Measurements from ENCODE around the gene S100A3. TPM values are rescaled to one million over a fixed set of nuclear protein-coding genes. Genes with fewer than 3 reads are reported as not detected.
"Not testable (repeated sequence)": the region's sequence is repeated elsewhere in the genome, so short reads cannot be mapped to it uniquely, and the experiment has no call there.

Gene S100A3
- total RNA-seq, 2 experiments from 2014 or later: not detected

GRCh38 chr1:153562021-153562420 is 13.0 kb upstream of the S100A3 start:
- not testable (repeated sequence) for H3K36me3 Mint-ChIP-seq, DNase-seq, H3K27me3 Mint-ChIP-seq, H3K9me3 Mint-ChIP-seq, H3K27ac Mint-ChIP-seq, H3K4me3 Mint-ChIP-seq
- peaks cover 14% of the 10 kb centered on the region for H3K4me1 Mint-ChIP-seq

GRCh38 chr1:153561466-153561985 is 12.5 kb upstream of the S100A3 start:
- H3K9me3 Mint-ChIP-seq: no peaks in the 10 kb centered on the region
- no peak overlapping the region for H3K4me3 Mint-ChIP-seq
- H3K27me3 Mint-ChIP-seq: no peaks in the 10 kb centered on the region
- H3K27ac Mint-ChIP-seq: no peak overlapping the region
- DNase-seq: no peak
- H3K4me1 Mint-ChIP-seq: peaks cover 9% of the 10 kb centered on the region
- H3K36me3 Mint-ChIP-seq: no peaks in the 10 kb centered on the region

GRCh38 chr1:153560771-153561465 is 11.9 kb upstream of the S100A3 start:
- Mint-ChIP-seq H3K27ac (no peak overlapping the region), H3K4me3 (no peak overlapping the region), H3K4me1 (peaks cover 6% of the 10 kb centered on the region), H3K9me3 (no peaks in the 10 kb centered on the region), H3K36me3 (no peaks in the 10 kb centered on the region), H3K27me3 (no peaks in the 10 kb centered on the region)
- DNase-seq: no peak

- no peak for DNase-seq
- Mint-ChIP-seq H3K27ac (no peak overlapping the region), H3K36me3 (no peaks in the 10 kb centered on the region), H3K4me3 (no peak overlapping the region), H3K4me1 (peaks cover under 1% of the 10 kb centered on the region), H3K9me3 (no peaks in the 10 kb centered on the region), H3K27me3 (no peaks in the 10 kb centered on the region)
Observed at GRCh38 chr1:153560241-153560640, 11.2 kb upstream of the S100A3 start.

- H3K36me3 Mint-ChIP-seq: no peaks in the 10 kb centered on the region
- no peak overlapping the region for H3K27ac Mint-ChIP-seq
- no peaks in the 10 kb centered on the region for H3K27me3 Mint-ChIP-seq
- H3K4me3 Mint-ChIP-seq: no peak overlapping the region
- no peaks in the 10 kb centered on the region for H3K9me3 Mint-ChIP-seq
- H3K4me1 Mint-ChIP-seq: no peaks in the 10 kb centered on the region
- no peak for DNase-seq
Observed at GRCh38 chr1:153557877-153558276, 8.8 kb upstream of the S100A3 start.

- H3K36me3 Mint-ChIP-seq: no peaks in the 10 kb centered on the region
- H3K4me1 Mint-ChIP-seq: no peaks in the 10 kb centered on the region
- no peaks in the 10 kb centered on the region for H3K9me3 Mint-ChIP-seq
- no peaks in the 10 kb centered on the region for H3K27me3 Mint-ChIP-seq
- H3K27ac Mint-ChIP-seq: no peak overlapping the region
- DNase-seq: no peak
- H3K4me3 Mint-ChIP-seq: no peak overlapping the region
Observed at GRCh38 chr1:153556348-153556747, 7.3 kb upstream of the S100A3 start.

GRCh38 chr1:153553830-153554541 is 4.9 kb upstream of the S100A3 start:
- H3K9me3 Mint-ChIP-seq: no peaks in the 10 kb centered on the region
- H3K4me1 Mint-ChIP-seq: peaks cover 5% of the 10 kb centered on the region
- H3K27ac Mint-ChIP-seq: peak overlapping the region; percentile 16
- no peak for DNase-seq
- no peak overlapping the region for H3K4me3 Mint-ChIP-seq
- H3K36me3 Mint-ChIP-seq: no peaks in the 10 kb centered on the region
- H3K27me3 Mint-ChIP-seq: no peaks in the 10 kb centered on the region

GRCh38 chr1:153553096-153553495 is 4.0 kb upstream of the S100A3 start:
- no peak overlapping the region for H3K27ac Mint-ChIP-seq
- DNase-seq: no peak
- peaks cover 10% of the 10 kb centered on the region for H3K4me1 Mint-ChIP-seq
- no peak overlapping the region for H3K4me3 Mint-ChIP-seq
- H3K9me3 Mint-ChIP-seq: no peaks in the 10 kb centered on the region
- H3K27me3 Mint-ChIP-seq: no peaks in the 10 kb centered on the region
- H3K36me3 Mint-ChIP-seq: no peaks in the 10 kb centered on the region

- H3K9me3 Mint-ChIP-seq: no peaks in the 10 kb centered on the region
- H3K4me3 Mint-ChIP-seq: no peak overlapping the region
- H3K36me3 Mint-ChIP-seq: no peaks in the 10 kb centered on the region
- no peak for DNase-seq
- H3K27ac Mint-ChIP-seq: no peak overlapping the region
- no peaks in the 10 kb centered on the region for H3K27me3 Mint-ChIP-seq
- H3K4me1 Mint-ChIP-seq: peaks cover 10% of the 10 kb centered on the region
Observed at GRCh38 chr1:153552335-153552734, 3.3 kb upstream of the S100A3 start.

GRCh38 chr1:153550827-153551500 is 1.9 kb upstream of the S100A3 start:
- Mint-ChIP-seq H3K36me3 (no peaks in the 10 kb centered on the region), H3K27ac (no peak overlapping the region), H3K9me3 (no peaks in the 10 kb centered on the region), H3K4me3 (no peak overlapping the region), H3K4me1 (peaks cover 15% of the 10 kb centered on the region), H3K27me3 (no peaks in the 10 kb centered on the region)
- no peak for DNase-seq

GRCh38 chr1:153550398-153550758 is 1.3 kb upstream of the S100A3 start:
- H3K27ac Mint-ChIP-seq: no peak overlapping the region
- H3K36me3 Mint-ChIP-seq: no peaks in the 10 kb centered on the region
- H3K27me3 Mint-ChIP-seq: no peaks in the 10 kb centered on the region
- DNase-seq: no peak
- H3K4me1 Mint-ChIP-seq: peaks cover 21% of the 10 kb centered on the region
- no peaks in the 10 kb centered on the region for H3K9me3 Mint-ChIP-seq
- no peak overlapping the region for H3K4me3 Mint-ChIP-seq

- Mint-ChIP-seq H3K4me3 (no peak overlapping the region), H3K4me1 (peaks cover 26% of the 10 kb centered on the region), H3K36me3 (peaks cover under 1% of the 10 kb centered on the region), H3K9me3 (no peaks in the 10 kb centered on the region), H3K27me3 (no peaks in the 10 kb centered on the region), H3K27ac (no peak overlapping the region)
- no peak for DNase-seq
Observed at GRCh38 chr1:153549741-153550397, 811 bp upstream of the S100A3 start.

- DNase-seq: no peak
- Mint-ChIP-seq H3K36me3 (peaks cover 19% of the 10 kb centered on the region), H3K9me3 (peaks cover 2% of the 10 kb centered on the region), H3K4me3 (no peak overlapping the region), H3K27ac (no peak overlapping the region), H3K27me3 (no peaks in the 10 kb centered on the region), H3K4me1 (peaks cover 44% of the 10 kb centered on the region)
Observed at GRCh38 chr1:153547560-153548551, 1.2 kb downstream of the S100A3 start.
